ENCODE data around the gene ZNF543. TPM values are rescaled to one million over a fixed set of nuclear protein-coding genes. Genes with fewer than 3 reads are reported as not detected.

The ZNF543 gene
- total and polyA plus RNA-seq, 2 of the 13 experiments (the other 11 are each of a cell fraction or from before 2014, with no cell fraction given): 2.1 to 8.9 TPM

- TF ChIP-seq HNF1B (CRISPR knock-in tag; IDR thresholded peaks at IDR 0.05): no peak
- TF ChIP-seq ZNF781 (CRISPR knock-in tag; IDR thresholded peaks at IDR 0.05; ENCODE audit: borderline replicate concordance, not compliant biosample characterization): no peak
- peak; percentile 9; the same call in 1 of the 2 replicates for TF ChIP-seq PRDM15 (CRISPR knock-in tag; IDR thresholded peaks at IDR 0.05)
- TF ChIP-seq RNF219 (CRISPR knock-in tag; IDR thresholded peaks at IDR 0.05): no peak
- no peak for TF ChIP-seq NPAS2 (CRISPR knock-in tag; IDR thresholded peaks at IDR 0.05; ENCODE audit: borderline replicate concordance)
- no peak for TF ChIP-seq RORA (CRISPR knock-in tag; IDR thresholded peaks at IDR 0.05)
- 0 out of 2 replicates have a peak, but pooled peaks have one; percentile 33 for TF ChIP-seq RAD21 (CRISPR knock-in tag; IDR thresholded peaks at IDR 0.05)
- no peak for TF ChIP-seq PCBP2 (optimal IDR thresholded peaks at IDR 0.05; ENCODE audit: low read depth, low read length, poor library complexity, severe bottlenecking)
- no peak for TF ChIP-seq DNMT3B (CRISPR knock-in tag; conservative IDR thresholded peaks at IDR 0.05)
- no peak for TF ChIP-seq ETS1 (CRISPR knock-in tag; IDR thresholded peaks at IDR 0.05)
- no peak; the same call in 1 of the 2 replicates for TF ChIP-seq BCL3 (CRISPR knock-in tag; IDR thresholded peaks at IDR 0.05)
- peak; percentile 72; the same call in 1 of the 2 replicates for TF ChIP-seq HOXA5 (CRISPR knock-in tag; IDR thresholded peaks at IDR 0.05)
- TF ChIP-seq JUND (CRISPR knock-in tag; IDR thresholded peaks at IDR 0.05): peak; percentile 56; the same call in 1 of the 2 replicates
- peak; percentile 62; the same call in 1 of the 2 replicates for TF ChIP-seq KDM5B (CRISPR knock-in tag; IDR thresholded peaks at IDR 0.05; ENCODE audit: borderline replicate concordance)
- TF ChIP-seq, protein P1, sequence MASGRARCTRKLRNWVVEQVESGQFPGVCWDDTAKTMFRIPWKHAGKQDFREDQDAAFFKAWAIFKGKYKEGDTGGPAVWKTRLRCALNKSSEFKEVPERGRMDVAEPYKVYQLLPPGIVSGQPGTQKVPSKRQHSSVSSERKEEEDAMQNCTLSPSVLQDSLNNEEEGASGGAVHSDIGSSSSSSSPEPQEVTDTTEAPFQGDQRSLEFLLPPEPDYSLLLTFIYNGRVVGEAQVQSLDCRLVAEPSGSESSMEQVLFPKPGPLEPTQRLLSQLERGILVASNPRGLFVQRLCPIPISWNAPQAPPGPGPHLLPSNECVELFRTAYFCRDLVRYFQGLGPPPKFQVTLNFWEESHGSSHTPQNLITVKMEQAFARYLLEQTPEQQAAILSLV (CRISPR knock-in tag; IDR thresholded peaks at IDR 0.05; ENCODE audit: borderline replicate concordance): no peak; the same call in 1 of the 2 replicates
These were observed 39.9 kb upstream of the ZNF543 start, which contains the start of gene ZNF460 (continued) for GRCh38 chr19:57280165-57280961.
